Osteoblast (primary cell): ENCODE results near the gene CORO2B. TPM values are rescaled to one million over a fixed set of nuclear protein-coding genes. Genes with fewer than 3 reads are reported as not detected.
A peak's percentile ranks its signal among the peaks of the same experiment; 100 is the strongest.

Source experiments
- DNase-seq: peaks from one replicate; pipeline ENCODE4 v3.0.0; 2011; ENCODE audit warnings: low spot score, mixed read lengths; ENCODE audit not compliant: insufficient read length; ENCODE audit errors: missing footprints
- H2AFZ ChIP-seq: 2 replicates; pipeline ENCODE4 v1.6.0; 2011; ENCODE audit warnings: mild to moderate bottlenecking, low read length
- H3K27ac ChIP-seq: 2 replicates; pipeline ENCODE4 v1.5.1; 2011; ENCODE audit warnings: mild to moderate bottlenecking, low read depth, low read length, moderate library complexity
- H3K27me3 ChIP-seq: 2 replicates; pipeline ENCODE4 v1.6.0; 2012; ENCODE audit warnings: mild to moderate bottlenecking, control low read depth, inconsistent platforms, low read length, moderate library complexity; ENCODE audit not compliant: insufficient read depth
- H3K36me3 ChIP-seq: 2 replicates; pipeline ENCODE4 v1.5.1; 2011; ENCODE audit warnings: mild to moderate bottlenecking, low read length, control low read depth, moderate library complexity; ENCODE audit not compliant: insufficient read depth
- H3K4me1 ChIP-seq: 2 replicates; pipeline ENCODE4 v1.5.1; 2011; ENCODE audit warnings: mild to moderate bottlenecking, low read length, control low read depth, moderate library complexity; ENCODE audit not compliant: insufficient read depth
- H3K4me2 ChIP-seq: 2 replicates; pipeline ENCODE4 v1.6.0; 2011; ENCODE audit warnings: mild to moderate bottlenecking, low read length; ENCODE audit not compliant: insufficient read depth
- H3K4me3 ChIP-seq: fragments of 200-600 bp; sonication (generic); 3 replicates; pipeline ENCODE4 v1.5.1; 2012; ENCODE audit warnings: mild to moderate bottlenecking, low read length, inconsistent platforms; ENCODE audit not compliant: insufficient read depth
- H3K79me2 ChIP-seq: 2 replicates; pipeline ENCODE4 v1.6.0; 2012; ENCODE audit warnings: mild to moderate bottlenecking, low read length, control low read depth, inconsistent platforms; ENCODE audit not compliant: insufficient read depth
- H3K9me3 ChIP-seq: 2 replicates; pipeline ENCODE4 v1.5.1; 2011; ENCODE audit warnings: low read depth, low read length, control low read depth
- H4K20me1 ChIP-seq: 2 replicates; pipeline ENCODE4 v1.6.0; 2012; ENCODE audit warnings: mild to moderate bottlenecking, low read length, control low read depth; ENCODE audit not compliant: insufficient read depth
- total RNA-seq: library from RNA; depleted of rRNA; stranded (reverse); fragments of >200 nt; gene quantifications from 2 replicates; pipeline ENCODE4 v1.2.3, GENCODE V29; 2012
- TF ChIP-seq, protein P1 (sequence below): IDR thresholded peaks from 2 replicates; pipeline ENCODE4 v1.5.1; 2011; ENCODE audit warnings: mild to moderate bottlenecking, low read depth, low read length, moderate library complexity; ENCODE audit errors: extremely low read depth

Gene CORO2B
- total RNA-seq, 1 donor, result 10.5 TPM

DNA sequence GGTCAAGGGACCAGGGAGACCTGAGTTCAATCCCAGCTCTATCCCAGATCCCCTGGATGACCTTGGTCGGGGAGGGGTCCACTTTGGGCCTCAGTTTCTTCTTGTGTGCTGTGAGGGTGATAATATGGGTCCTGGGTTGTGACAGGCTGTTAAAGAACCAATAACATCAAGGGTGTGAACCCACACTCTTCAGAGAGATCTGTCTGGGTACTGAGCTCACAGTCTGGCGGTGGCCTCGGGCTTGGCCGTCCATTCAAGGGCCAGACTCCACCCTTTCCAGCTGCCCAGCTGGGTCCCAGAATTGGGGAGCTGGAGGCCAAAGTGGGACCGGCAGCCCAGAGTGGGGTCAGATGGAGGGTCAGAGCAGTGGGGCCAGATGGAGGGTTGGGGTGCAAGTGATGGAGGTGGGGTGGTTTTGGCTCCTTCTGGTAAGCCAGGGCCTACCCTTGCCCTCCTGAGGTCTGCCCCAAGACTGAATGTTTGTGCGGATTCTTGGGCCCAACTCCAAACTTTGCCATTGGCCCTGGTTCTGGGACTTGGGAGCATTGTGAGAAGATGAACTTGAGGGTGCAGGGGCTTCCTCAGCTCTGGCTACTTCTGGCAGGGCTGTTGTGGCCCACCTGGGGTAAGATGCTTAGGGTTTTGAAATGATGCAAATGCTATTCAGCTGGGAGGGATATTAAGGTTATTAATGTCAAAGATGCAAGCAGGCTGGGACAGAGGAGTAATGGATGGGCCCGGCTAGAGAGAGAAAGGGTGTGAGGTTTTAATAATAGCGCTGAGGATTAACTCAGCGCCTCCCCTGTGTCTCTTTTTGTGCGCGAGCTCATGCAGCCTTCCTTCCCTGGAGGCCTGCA lies 1.5 kb downstream of the CORO2B start:
- Histone ChIP-seq H2AFZ (no peak overlapping the region), H3K36me3 (no peaks in the 10 kb centered on the region), H3K4me3 (peak overlapping the region; percentile 77), H3K79me2 (peaks cover 43% of the 10 kb centered on the region), H3K9me3 (no peaks in the 10 kb centered on the region), H3K27me3 (no peaks in the 10 kb centered on the region), H3K4me2 (peak overlapping the region; percentile 84), H4K20me1 (no peaks in the 10 kb centered on the region), H3K27ac (no peak overlapping the region), H3K4me1 (peaks cover 11% of the 10 kb centered on the region)
- peak; percentile 47 for DNase-seq
- TF ChIP-seq, protein P1, sequence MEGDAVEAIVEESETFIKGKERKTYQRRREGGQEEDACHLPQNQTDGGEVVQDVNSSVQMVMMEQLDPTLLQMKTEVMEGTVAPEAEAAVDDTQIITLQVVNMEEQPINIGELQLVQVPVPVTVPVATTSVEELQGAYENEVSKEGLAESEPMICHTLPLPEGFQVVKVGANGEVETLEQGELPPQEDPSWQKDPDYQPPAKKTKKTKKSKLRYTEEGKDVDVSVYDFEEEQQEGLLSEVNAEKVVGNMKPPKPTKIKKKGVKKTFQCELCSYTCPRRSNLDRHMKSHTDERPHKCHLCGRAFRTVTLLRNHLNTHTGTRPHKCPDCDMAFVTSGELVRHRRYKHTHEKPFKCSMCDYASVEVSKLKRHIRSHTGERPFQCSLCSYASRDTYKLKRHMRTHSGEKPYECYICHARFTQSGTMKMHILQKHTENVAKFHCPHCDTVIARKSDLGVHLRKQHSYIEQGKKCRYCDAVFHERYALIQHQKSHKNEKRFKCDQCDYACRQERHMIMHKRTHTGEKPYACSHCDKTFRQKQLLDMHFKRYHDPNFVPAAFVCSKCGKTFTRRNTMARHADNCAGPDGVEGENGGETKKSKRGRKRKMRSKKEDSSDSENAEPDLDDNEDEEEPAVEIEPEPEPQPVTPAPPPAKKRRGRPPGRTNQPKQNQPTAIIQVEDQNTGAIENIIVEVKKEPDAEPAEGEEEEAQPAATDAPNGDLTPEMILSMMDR, result no peak

DNA sequence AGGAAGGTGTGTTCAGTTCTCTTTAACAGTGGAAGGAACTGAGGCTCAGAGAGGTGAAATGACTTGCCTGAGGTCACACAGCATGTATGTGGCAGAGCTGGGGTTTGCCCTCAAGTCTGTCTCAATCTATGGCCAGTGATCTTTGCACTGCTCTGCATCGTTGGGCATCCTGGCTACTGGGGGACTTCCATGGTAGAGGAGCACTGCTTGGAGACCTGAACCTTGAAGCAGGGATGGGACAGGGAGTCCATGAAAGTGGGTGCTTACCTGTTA lies 2.0 kb downstream of the CORO2B start:
- Histone ChIP-seq H4K20me1 (no peaks in the 10 kb centered on the region), H3K27me3 (no peaks in the 10 kb centered on the region), H3K79me2 (peaks cover 47% of the 10 kb centered on the region), H3K4me1 (peaks cover 16% of the 10 kb centered on the region), H3K4me3 (no peak overlapping the region), H3K9me3 (no peaks in the 10 kb centered on the region), H3K27ac (no peak overlapping the region), H3K4me2 (no peak overlapping the region), H2AFZ (no peak overlapping the region), H3K36me3 (no peaks in the 10 kb centered on the region)
- TF ChIP-seq, protein P1, result no peak
- DNase-seq, result no peak

DNA sequence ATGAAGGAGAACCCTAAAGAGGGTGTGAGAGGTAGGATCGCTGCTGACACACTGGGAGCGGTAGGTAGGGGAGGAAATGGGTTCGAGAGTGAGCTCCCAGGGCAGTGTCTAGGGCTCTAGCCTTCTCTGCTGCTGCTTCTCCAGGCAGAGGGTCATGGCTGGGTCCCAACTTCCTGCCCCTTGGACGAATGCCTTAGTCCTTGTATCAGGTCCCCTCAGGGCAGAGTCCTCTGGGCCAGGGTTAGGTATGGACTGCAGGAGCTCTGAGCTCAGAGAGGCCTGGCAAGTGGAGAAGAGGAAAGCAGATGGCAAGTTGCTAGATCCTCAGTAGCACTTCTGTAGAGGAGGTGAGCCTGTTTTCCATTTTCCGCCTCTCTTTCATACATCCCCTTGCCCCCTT lies 2.9 kb downstream of the CORO2B start:
- Histone ChIP-seq H3K4me1 (peaks cover 25% of the 10 kb centered on the region), H3K4me2 (no peak overlapping the region), H3K79me2 (peaks cover 47% of the 10 kb centered on the region), H3K4me3 (no peak overlapping the region), H3K27ac (no peak overlapping the region), H4K20me1 (no peaks in the 10 kb centered on the region), H2AFZ (no peak overlapping the region), H3K36me3 (no peaks in the 10 kb centered on the region), H3K27me3 (no peaks in the 10 kb centered on the region), H3K9me3 (no peaks in the 10 kb centered on the region)
- TF ChIP-seq, protein P1, result no peak
- peak; percentile 60 for DNase-seq

DNA sequence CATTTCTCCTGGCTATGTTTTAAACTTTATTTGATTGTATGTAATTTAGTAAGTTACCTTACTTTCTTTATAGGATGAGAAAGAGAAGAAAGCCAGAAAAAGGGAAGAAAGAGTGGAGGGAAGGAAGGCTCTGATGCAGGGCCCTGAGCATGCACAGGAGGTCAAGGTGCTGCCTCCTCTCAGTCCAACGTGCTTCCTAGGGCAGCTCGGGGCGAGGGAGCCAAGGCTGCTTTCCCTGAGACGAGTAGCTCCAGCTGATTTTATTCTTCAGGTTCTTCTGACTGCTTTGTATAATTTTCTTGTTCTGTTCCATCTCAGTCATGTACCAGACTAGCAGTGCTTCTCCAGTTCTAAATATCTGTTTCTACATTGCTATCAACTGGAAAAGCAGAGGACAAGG lies 3.4 kb downstream of the CORO2B start:
- no peaks in the 10 kb centered on the region for H3K9me3 ChIP-seq
- no peak overlapping the region for H3K4me2 ChIP-seq
- no peaks in the 10 kb centered on the region for H4K20me1 ChIP-seq
- H3K4me1 ChIP-seq, result peaks cover 30% of the 10 kb centered on the region
- H3K4me3 ChIP-seq, result no peak overlapping the region
- H3K36me3 ChIP-seq, result no peaks in the 10 kb centered on the region
- no peaks in the 10 kb centered on the region for H3K27me3 ChIP-seq
- TF ChIP-seq, protein P1, result no peak
- H2AFZ ChIP-seq, result no peak overlapping the region
- H3K27ac ChIP-seq, result no peak overlapping the region
- peaks cover 47% of the 10 kb centered on the region for H3K79me2 ChIP-seq
- no peak for DNase-seq
